ENCODE data around the gene ZNF17.
"Not testable (repeated sequence)": the region's sequence is repeated elsewhere in the genome, so short reads cannot be mapped to it uniquely, and the experiment has no call there.

DNA sequence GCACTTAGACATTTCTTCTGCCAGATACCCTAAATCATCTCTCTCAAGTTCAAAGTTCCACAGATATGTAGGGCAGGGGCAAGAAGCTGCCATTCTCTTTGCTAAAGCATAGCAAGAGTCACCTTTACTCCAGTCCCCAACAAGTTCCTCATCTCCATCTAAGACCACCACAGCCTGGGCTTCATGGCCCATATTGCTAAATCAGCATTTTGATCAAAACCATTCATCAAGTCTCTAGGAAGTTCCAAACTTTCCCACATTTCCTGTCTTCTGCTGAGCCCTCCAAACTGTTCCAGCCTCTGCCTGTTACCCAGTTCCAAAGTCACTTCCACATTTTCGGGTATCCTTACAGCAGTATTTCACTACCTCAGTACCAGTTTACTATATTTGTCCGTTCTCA is 36.3 kb upstream of the ZNF17 start:
- TF ChIP-seq, protein P1, sequence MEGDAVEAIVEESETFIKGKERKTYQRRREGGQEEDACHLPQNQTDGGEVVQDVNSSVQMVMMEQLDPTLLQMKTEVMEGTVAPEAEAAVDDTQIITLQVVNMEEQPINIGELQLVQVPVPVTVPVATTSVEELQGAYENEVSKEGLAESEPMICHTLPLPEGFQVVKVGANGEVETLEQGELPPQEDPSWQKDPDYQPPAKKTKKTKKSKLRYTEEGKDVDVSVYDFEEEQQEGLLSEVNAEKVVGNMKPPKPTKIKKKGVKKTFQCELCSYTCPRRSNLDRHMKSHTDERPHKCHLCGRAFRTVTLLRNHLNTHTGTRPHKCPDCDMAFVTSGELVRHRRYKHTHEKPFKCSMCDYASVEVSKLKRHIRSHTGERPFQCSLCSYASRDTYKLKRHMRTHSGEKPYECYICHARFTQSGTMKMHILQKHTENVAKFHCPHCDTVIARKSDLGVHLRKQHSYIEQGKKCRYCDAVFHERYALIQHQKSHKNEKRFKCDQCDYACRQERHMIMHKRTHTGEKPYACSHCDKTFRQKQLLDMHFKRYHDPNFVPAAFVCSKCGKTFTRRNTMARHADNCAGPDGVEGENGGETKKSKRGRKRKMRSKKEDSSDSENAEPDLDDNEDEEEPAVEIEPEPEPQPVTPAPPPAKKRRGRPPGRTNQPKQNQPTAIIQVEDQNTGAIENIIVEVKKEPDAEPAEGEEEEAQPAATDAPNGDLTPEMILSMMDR (IDR thresholded peaks at IDR 0.05) = not testable (repeated sequence)
- TF ChIP-seq EZH2 (IDR thresholded peaks at IDR 0.05; ENCODE audit: borderline replicate concordance, insufficient read depth, low read depth, low read length, poor library complexity, severe bottlenecking) = not testable (repeated sequence)
